ENCODE measurements around the gene GDPD1.

DNA sequence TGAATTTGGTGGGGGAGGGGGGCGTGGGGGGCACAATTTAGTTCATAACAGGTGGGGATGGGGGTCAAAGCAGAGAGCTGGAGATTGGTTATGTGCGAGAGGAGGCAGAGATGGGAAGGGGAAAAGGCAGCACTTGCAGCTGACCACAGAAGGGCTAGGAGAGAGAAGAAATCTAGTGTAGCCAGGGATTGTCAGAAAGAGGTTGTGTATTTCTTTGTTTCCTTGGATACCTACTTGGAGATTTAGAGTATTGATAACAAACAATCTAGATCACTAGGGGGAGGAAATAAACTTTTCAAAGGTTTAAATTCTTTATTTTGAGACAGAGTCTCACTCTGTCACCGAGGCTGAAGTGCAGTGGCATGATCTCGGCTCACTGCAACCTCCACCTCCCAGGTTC, 64.0 kb downstream of the GDPD1 start:
- TF ChIP-seq, protein P1, sequence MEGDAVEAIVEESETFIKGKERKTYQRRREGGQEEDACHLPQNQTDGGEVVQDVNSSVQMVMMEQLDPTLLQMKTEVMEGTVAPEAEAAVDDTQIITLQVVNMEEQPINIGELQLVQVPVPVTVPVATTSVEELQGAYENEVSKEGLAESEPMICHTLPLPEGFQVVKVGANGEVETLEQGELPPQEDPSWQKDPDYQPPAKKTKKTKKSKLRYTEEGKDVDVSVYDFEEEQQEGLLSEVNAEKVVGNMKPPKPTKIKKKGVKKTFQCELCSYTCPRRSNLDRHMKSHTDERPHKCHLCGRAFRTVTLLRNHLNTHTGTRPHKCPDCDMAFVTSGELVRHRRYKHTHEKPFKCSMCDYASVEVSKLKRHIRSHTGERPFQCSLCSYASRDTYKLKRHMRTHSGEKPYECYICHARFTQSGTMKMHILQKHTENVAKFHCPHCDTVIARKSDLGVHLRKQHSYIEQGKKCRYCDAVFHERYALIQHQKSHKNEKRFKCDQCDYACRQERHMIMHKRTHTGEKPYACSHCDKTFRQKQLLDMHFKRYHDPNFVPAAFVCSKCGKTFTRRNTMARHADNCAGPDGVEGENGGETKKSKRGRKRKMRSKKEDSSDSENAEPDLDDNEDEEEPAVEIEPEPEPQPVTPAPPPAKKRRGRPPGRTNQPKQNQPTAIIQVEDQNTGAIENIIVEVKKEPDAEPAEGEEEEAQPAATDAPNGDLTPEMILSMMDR (IDR thresholded peaks at IDR 0.05; ENCODE audit: low read length) = no peak
- no peak for TF ChIP-seq EZH2 (optimal IDR thresholded peaks at IDR 0.05; ENCODE audit: low read depth, low read length)

Data from MM.1S (cell line).